Activated CD4-positive, CD25-positive, alpha-beta regulatory T cell treated with anti-CD3 and anti-CD28 coated beads, Interleukin-2, amount 50 U/mL, for 16 hours (primary cell): Measurements from ENCODE around the gene KLHL29.

Experiments
- DNase-seq: peaks from one replicate; pipeline ENCODE4 v3.0.0-alpha.2; 2020; ENCODE audit warnings: low read depth, low spot score

KLHL29 gene

DNA sequence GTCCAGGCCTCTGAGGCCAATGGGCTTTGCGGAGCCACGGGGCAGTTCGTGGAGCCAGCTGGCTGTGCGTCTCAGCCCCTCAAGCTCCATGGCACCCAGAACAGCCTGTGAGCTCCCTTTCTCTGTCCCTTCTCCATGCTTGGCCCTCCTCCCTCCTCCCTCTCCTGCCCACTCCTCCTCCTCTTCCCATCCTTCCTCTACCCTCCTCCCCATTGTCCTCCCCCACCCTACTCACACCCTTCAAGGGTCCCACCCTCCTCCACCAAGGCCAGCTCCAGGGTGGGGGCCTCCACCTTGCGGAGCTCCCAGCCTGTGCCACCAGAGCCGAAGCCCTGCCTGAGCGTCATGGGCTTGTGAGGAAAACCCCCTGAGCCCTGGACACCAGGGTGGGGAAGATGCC is 273.0 kb downstream of the KLHL29 start:
- DNase-seq: no peak

DNA sequence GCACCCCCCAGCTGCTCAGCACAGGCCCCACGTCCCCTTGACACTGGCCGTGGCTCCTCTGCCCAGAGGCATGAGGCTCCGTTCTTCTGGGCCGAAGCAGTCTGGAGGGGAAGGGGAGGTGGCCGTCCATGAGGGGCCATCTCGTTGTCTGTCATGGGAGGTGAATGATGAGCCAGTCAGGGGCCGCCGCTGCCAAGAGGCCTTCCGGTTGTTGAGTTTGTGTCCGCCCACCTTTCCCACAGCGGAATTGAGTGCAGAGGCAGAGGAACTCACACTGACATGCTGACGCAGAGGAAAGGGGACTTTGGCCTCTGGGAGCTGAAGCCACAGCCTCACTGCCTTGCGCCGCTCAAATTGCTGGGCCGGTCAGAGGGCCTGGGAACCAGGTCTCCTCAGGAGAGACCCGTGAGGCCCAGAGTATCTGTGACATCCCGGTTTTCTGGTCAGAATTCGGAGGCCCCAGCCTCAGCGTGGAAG is 273.5 kb downstream of the KLHL29 start:
- no peak for DNase-seq

GRCh38 chr2:23659328-23659727 is 274.3 kb downstream of the KLHL29 start:
- DNase-seq: no peak

DNA sequence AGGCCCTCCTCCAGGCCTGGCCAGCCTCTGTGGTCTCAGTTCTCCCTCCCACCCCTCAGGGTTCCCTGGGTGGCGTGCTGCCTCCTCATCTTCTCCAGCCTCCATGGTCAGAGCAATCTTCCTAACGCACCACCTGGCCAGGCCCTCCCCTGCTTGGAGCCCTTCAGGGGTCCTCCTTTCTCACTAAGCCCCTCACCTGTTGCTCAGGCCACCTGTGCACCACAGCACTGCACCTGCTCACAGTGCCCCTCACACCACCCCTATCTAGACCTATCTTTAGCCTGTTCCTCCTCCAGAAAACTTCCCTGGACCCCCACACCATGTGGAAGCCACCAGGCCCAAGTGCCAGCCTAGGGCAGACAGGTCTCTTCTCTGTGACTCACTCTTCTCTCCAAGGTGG is 274.8 kb downstream of the KLHL29 start:
- no peak for DNase-seq

DNA sequence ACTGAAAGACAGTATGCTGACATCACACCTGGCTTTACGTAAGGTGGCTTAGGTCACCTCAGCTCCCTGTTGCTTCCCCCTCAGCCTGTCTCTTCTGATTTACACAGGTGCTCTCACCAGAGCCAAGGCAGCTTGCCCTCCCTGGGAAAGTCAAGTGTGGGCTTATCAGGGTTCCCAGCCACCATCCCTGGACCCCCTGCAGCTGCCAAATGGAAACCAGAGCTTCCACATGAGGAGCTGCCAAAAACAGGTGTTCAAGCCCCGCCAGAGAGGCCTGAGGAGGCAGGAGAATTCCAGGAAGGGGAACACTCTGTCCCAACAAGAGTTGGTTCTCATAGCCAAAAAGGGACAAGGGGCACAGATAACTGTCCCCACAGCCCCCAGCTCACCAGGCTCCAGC is 275.3 kb downstream of the KLHL29 start:
- no peak for DNase-seq

- DNase-seq: no peak
These were observed 276.5 kb downstream of the KLHL29 start for GRCh38 chr2:23661276-23662050.

DNA sequence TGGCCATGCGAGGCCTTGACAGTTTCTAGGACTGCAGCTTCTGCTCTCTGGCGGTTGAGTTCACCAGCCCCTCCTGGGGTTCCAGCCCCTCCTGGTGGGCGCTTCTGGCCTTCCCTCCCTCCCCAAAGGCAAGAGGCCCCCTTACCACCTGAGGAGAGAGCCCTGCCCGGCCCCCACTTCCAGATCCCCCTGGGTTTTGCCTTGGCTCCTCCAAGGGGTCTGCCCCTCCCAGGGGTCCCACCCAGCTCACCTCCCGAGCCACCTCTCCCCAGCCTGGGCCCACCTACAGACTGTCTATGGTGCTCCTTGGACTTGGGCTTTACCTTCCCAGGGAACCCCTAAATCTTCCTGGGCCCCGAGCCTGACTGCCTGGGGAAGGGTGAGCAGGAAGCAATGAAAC is 277.5 kb downstream of the KLHL29 start:
- DNase-seq: no peak

GRCh38 chr2:23662941-23663920 is 278.3 kb downstream of the KLHL29 start:
- no peak for DNase-seq

DNA sequence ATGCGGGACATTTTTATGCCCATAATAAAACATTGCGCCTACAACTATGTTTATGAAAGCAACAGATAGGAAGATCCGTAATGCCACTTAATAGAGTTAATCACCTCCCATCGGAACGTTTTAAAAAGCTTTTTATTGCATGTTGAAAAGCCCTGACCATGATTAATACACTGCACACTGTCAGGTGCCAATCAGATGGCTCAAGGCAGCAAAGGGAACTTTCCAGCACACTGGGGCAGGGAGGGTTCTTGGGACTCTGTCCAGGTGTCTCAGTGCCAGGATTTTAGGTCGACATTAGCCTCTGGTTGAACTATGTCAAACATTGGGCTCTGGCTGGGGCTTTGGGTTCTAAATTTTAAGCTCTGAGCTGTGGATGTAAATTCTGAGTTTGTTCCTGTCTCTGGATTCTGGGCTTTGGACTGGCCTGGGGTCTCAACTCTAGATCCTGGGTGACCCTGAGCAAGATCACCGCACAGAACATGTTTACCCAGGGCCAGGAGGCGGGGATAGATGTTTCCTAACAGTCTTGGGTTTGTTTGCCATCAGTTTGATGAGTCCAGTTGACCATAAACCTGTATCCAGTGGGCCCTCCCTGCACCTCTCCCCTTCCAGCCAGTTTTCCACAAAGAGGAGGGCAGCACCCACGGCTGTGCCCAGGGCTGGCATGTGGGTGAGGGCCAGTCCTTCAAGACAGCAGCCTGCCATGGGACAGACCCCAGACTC is 279.2 kb downstream of the KLHL29 start:
- no peak for DNase-seq

GRCh38 chr2:23666241-23666979 is 281.4 kb downstream of the KLHL29 start:
- DNase-seq: no peak

DNA sequence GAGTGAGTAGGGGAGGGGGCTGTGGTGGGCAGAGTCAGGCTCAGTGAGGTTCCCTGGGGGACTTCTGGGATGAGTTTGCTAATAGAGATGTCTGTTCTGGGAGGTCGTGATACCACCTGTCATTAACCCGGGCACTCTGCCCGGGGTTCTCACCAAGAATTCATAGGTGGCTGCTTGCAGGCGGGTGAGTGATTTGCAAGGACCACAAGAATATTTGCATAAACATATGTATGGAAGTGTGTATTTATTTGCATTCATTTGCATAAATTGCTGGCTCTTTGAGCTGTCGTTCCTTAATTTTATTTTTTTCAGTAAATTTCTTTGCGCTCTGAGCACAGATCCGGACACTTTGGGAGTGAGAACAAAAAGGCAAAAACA is 282.0 kb downstream of the KLHL29 start:
- no peak for DNase-seq

- DNase-seq: no peak
These were observed 283.9 kb downstream of the KLHL29 start for GRCh38 chr2:23668756-23669304.

- DNase-seq: no peak
These were observed 284.6 kb downstream of the KLHL29 start for GRCh38 chr2:23669413-23670244.

DNA sequence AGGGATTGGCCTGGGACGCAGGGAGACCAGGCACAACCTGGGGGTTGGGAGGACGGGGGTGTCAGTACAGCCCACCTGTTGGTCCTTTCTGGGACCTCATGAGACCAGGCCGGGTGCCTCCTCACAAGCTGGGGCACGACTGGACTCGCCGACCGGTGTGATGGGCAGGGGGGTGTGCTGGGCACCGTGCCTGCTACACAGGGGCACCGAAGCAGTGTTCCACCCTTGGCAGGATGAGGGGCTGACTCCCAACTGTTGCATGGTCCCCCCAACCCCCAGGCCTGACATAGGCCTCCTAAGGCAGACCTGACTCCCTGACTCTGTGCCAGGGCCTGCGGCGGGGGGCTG is 285.2 kb downstream of the KLHL29 start:
- no peak for DNase-seq

DNA sequence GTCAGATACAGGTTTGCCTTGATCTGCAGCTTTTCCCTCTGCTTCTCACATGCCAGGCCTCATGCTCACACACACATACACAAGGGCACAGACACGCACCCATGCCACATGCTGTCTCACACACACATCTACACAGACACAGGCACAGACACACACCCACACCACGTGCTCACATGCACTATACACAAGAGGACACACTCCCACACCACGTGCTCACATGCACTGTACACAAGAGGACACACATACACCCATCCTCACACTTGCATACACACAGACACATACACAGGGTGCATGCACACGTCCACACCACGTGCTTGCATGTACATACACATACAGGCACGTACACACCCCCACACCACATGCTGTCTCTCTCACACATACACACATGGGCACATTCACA is 288.1 kb downstream of the KLHL29 start:
- DNase-seq: no peak

DNA sequence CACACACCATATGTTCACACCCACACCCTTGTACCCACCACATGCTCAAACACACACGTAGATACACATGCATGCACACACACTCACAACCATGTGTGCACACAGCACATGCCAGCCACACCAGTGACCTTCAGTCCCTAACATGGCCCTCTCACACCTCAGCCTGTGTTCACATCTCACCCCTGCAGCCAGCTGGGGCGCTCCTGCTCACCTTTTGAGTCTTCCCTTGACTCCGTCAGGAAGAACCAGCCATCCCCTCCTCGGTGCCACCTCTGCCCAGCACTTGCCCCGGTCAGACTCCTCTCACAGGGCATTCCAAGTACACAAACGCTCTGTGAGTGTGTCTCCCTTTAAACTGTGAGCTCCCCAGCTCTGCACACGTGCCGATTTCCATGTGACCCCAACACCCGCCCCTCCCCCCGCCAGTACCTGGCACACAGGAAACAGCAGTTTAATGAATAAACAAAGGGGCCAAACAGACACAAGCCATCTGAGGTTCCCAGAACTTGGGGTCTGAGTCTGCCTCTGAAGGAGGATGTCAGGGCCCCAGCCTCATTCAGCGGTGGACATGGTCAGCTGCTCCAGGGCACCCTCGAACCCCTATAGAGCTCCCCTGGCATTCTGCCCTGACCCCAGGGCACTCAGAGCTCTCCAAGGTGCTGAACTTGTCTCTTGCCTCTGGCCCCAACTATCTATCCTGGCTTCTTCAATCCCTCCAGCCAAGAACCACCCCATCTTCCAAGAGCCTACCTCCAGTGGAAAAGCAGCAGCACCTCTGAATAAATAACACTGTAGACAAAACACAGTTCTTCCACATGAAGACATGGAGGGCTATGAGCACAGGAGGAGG is 289.1 kb downstream of the KLHL29 start:
- DNase-seq: no peak

- no peak for DNase-seq
These were observed 290.5 kb downstream of the KLHL29 start for GRCh38 chr2:23675506-23675905.

- DNase-seq: no peak
These were observed 292.9 kb downstream of the KLHL29 start for GRCh38 chr2:23677836-23678235.

DNA sequence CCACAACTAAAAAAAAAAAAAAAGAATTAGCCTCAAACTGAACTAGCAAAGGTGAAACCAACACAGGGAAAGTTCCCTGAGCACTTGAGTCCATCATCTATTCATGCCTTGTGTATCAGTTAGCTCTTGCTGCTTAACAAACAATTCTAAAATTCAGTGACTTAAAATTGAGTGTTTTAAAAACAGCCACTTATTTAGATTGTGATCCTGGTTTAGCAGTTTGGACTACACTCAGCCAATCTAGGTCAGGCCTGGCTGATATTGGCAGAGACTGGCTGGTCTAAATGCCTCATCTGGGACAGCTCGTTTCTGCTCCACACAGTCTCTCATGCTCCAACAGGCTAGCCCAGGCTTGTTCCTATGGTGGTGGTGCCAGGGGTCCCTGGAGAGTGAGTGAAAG is 294.1 kb downstream of the KLHL29 start:
- no peak for DNase-seq
